HL-60/S4 treated with phorbol 12-myristate 13-acetate at 8.2 ng/mL for 4 days and 3 days (cell line): ENCODE measurements around the gene KSR2.
"Not testable (repeated sequence)": the region's sequence is repeated elsewhere in the genome, so short reads cannot be mapped to it uniquely, and the experiment has no call there.

ENCODE experiments used
- in situ Hi-C: fragments of 300-500 bp; cut with MboI; formaldehyde crosslinking; loops from 2 replicates; pipeline ENCODE4 v1.15.0; 2022; ENCODE audit warnings: low sequenced_read_pairs

The KSR2 gene

DNA sequence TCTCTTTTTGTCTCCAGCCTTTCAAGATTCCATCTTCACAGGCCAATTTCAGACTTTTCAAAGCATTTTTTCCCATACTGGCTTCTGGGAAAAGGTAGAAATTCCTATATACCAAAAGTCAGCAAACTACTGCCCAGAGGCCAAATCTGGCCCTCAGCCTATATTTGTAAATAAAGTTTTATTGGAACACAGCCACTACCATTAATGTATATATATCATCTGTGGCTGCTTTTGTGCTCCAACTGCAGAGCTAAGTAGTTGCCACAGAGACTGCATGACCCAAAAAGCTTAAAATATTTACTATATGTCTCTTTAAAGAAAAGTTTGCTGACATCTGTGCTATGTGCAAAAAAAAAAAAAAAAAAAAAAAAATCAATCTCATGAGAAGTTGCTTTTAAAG, 76.3 kb downstream of the KSR2 start:
- in situ Hi-C loops = no loop called here

DNA sequence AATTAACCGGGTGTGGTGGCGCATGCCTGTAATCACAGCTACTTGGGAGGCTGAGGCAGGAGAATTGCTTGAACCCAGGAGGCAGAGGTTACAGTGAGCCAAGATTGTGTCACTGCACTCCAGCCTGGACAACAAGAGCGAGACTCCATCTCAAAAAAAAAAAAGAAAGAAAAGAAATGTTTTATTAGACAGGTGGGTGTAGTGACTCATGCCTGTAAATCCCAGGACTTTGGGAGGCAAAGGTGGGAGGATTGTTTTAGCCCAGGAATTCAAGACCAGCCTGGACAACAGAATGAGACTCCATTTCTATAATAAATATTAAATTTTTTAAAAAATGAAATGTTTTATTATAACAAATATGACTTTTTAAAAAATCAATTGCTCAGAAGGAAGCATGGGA, 77.5 kb downstream of the KSR2 start:
- in situ Hi-C loops = not testable (repeated sequence)

- in situ Hi-C loops = no loop called here
Observed at GRCh38 chr12:117890644-117891043, 78.1 kb downstream of the KSR2 start.

GRCh38 chr12:117890137-117890536, 78.7 kb downstream of the KSR2 start:
- in situ Hi-C loops = no loop called here

- in situ Hi-C loops = no loop called here
Observed at GRCh38 chr12:117889098-117889497, 79.7 kb downstream of the KSR2 start.

- in situ Hi-C loops = no loop called here
Observed at GRCh38 chr12:117885211-117885610, 83.6 kb downstream of the KSR2 start.

DNA sequence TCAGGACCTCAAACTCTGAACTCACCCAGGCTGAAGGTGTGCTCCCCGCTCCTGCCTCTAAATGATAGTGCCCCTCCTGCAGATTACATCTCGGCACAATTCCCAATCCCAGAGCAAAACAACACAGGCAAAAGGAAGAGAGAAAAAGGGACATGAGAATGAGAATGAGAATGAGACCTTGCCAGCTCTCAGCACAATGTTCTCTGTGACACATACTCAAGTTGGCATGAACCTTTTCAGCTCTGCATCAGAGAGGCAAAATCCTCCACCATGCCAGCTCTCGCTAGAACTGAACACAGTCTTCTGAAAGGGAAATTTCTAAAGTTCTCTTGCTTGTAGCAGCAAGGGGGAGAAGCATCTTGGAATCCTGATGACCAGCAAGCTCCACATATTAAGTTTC, 84.6 kb downstream of the KSR2 start:
- in situ Hi-C loops = no loop called here

DNA sequence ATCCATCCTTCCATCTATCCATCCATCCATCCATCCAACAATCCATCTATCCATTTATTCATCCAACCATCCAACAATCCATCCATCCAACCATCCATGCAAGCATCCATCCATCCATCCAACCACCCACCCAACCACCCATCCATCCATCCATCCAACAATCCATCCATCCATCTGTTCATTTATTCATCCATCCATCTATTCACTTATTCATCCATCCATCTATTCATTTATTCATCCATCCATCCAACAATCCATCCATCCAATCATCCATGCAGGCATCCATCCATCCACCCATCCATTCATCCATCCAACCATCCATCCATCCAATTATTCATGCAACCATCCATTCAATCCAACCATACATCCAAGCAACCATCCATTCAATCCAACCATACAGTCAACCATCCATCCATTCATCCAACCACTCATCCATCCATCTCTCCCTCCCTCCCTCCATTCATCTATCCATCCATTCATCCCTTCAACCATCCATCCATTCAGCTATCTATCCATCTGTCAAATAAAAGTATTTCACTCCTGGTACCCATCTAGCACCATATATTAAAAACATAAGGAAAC, 86.1 kb downstream of the KSR2 start:
- in situ Hi-C loops = no loop called here

- in situ Hi-C loops = no loop called here
Observed at GRCh38 chr12:117882181-117882580, 86.6 kb downstream of the KSR2 start.

- in situ Hi-C loops = no loop called here
Observed at GRCh38 chr12:117881517-117881916, 87.3 kb downstream of the KSR2 start.

- in situ Hi-C loops = no loop called here
Observed at GRCh38 chr12:117878605-117879004, 90.2 kb downstream of the KSR2 start.

DNA sequence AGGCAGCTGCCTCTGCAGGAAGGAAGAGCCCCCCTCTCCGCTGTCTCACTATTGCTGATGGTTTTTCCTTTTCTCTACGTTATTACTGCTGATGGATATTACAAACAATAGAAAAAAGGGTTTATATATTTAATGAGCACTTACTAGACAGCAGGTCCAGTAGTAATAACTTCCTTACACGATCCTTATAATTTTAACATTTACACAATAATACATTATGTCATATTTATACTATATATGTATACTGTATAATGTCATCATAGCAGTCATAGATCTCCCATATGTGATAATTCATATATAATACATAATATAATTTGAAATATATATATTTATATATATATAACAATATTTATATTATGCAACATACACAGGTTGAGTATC, 92.4 kb downstream of the KSR2 start:
- in situ Hi-C loops = no loop called here

GRCh38 chr12:117875744-117876435, 92.9 kb downstream of the KSR2 start:
- in situ Hi-C loops = no loop called here

DNA sequence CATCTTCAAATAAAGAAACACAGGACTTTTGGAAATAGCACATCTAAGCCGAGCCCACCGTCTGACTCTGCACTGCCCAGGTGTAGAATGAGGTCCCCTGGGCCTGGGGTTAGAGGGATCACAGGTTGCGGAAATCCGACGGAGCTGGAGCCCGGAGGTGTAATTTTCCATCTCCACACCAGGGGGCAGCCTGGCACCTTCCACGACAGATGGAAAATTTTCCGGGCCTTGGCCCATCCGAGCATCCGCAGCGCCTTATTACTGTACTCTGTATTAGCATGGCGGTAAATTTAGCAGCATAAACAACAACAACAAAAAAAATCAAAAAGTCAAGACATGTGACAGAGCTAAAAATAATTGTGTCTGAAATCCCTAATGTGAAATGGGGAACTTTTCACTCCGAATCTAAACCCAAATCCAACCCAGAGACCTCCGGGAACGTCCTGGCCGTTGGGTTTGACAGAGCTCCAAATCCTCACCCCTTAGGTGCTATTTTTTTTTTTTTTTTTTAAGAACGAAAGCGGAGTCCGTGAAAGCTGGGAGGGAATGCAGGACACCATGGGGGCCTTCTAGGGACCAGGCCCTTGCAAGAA, 93.9 kb downstream of the KSR2 start:
- in situ Hi-C loops = loop anchor here (25.0 kb wide), 1 partner anchor 512 kb away; the partner anchor contains the start of gene SUDS3

DNA sequence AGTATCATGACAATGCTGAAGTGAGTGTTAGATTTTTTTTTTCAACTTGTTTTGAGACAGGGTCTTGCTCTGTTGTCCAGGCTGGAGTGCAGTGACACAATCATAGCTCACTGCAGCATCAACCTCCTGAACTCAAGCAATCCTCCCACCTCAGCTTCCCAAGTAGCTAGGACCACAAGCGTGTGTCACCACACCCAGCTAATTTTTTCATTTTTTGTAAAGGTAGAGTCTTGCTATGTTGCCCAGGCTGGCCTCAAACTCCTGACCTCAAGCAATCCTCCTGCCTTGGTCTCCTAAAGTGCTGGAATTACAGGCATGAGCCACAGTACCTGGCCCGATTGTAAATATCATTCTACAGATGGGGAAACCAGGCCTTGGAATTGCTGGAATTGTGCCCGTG, 94.6 kb downstream of the KSR2 start:
- in situ Hi-C loops = loop anchor here (25.0 kb wide), 1 partner anchor 513 kb away; the partner anchor contains the start of gene SUDS3

- in situ Hi-C loops = loop anchor here (25.0 kb wide), 1 partner anchor 515 kb away; the partner anchor contains the start of gene SUDS3
Observed at GRCh38 chr12:117872546-117873169, 96.1 kb downstream of the KSR2 start.

- in situ Hi-C loops = loop anchor here (25.0 kb wide), 1 partner anchor 518 kb away; the partner anchor contains the start of gene SUDS3
Observed at GRCh38 chr12:117869551-117869950, 99.2 kb downstream of the KSR2 start.

DNA sequence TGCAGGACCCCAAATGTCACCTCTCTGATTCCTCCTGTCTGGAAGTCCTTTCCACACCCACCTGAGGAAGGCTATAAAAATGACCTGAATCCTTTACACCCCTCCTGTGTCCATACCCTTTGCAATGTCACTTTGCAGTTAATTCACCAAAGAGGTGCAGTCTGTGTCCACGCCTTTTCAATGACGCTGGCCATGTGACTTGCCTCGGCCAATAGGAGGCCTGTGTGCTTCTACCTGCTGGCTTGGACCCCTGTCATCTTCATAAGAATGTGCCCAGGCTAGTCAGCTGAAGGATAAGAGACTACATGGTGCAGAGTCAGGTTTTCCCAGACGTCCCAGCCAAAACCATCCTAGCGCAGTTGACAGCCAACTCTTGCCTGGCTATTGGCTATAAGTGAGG, 101.4 kb downstream of the KSR2 start:
- in situ Hi-C loops = loop anchor here (25.0 kb wide), 1 partner anchor 520 kb away; the partner anchor contains the start of gene SUDS3

GRCh38 chr12:117865505-117865904, 103.3 kb downstream of the KSR2 start:
- in situ Hi-C loops = loop anchor here (25.0 kb wide), 1 partner anchor 522 kb away; the partner anchor contains the start of gene SUDS3

GRCh38 chr12:117863002-117863709, 105.6 kb downstream of the KSR2 start:
- in situ Hi-C loops = loop anchor here (25.0 kb wide), 1 partner anchor 524 kb away; the partner anchor contains the start of gene SUDS3

GRCh38 chr12:117861691-117862090, 107.1 kb downstream of the KSR2 start:
- in situ Hi-C loops = loop anchor here (25.0 kb wide), 1 partner anchor 526 kb away; the partner anchor contains the start of gene SUDS3
